IPS-15b (cell line): ENCODE data around the gene MEGF6.

ENCODE experiments used
- H3K27me3 ChIP-seq: one replicate; pipeline ENCODE4 v1.6.1; 2013; ENCODE audit warnings: low read length; ENCODE audit not compliant: control insufficient read depth, insufficient read depth
- H3K36me3 ChIP-seq: one replicate; pipeline ENCODE4 v1.6.1; 2013; ENCODE audit warnings: low read length; ENCODE audit not compliant: control insufficient read depth, insufficient read depth
- H3K4me1 ChIP-seq: one replicate; pipeline ENCODE4 v1.6.1; 2013; ENCODE audit warnings: mild to moderate bottlenecking, low read length; ENCODE audit not compliant: control insufficient read depth, insufficient read depth
- H3K4me3 ChIP-seq: one replicate; pipeline ENCODE4 v1.5.1; 2013; ENCODE audit warnings: low read depth, low read length
- H3K9ac ChIP-seq: one replicate; pipeline ENCODE4 v1.6.1; 2013; ENCODE audit warnings: low read depth, mild to moderate bottlenecking, low read length
- H3K9me3 ChIP-seq: one replicate; pipeline ENCODE4 v1.6.1; 2013; ENCODE audit warnings: mild to moderate bottlenecking, low read length; ENCODE audit not compliant: control insufficient read depth, insufficient read depth

MEGF6 gene, protein sequence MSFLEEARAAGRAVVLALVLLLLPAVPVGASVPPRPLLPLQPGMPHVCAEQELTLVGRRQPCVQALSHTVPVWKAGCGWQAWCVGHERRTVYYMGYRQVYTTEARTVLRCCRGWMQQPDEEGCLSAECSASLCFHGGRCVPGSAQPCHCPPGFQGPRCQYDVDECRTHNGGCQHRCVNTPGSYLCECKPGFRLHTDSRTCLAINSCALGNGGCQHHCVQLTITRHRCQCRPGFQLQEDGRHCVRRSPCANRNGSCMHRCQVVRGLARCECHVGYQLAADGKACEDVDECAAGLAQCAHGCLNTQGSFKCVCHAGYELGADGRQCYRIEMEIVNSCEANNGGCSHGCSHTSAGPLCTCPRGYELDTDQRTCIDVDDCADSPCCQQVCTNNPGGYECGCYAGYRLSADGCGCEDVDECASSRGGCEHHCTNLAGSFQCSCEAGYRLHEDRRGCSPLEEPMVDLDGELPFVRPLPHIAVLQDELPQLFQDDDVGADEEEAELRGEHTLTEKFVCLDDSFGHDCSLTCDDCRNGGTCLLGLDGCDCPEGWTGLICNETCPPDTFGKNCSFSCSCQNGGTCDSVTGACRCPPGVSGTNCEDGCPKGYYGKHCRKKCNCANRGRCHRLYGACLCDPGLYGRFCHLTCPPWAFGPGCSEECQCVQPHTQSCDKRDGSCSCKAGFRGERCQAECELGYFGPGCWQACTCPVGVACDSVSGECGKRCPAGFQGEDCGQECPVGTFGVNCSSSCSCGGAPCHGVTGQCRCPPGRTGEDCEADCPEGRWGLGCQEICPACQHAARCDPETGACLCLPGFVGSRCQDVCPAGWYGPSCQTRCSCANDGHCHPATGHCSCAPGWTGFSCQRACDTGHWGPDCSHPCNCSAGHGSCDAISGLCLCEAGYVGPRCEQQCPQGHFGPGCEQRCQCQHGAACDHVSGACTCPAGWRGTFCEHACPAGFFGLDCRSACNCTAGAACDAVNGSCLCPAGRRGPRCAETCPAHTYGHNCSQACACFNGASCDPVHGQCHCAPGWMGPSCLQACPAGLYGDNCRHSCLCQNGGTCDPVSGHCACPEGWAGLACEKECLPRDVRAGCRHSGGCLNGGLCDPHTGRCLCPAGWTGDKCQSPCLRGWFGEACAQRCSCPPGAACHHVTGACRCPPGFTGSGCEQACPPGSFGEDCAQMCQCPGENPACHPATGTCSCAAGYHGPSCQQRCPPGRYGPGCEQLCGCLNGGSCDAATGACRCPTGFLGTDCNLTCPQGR (N-terminal part only)

DNA sequence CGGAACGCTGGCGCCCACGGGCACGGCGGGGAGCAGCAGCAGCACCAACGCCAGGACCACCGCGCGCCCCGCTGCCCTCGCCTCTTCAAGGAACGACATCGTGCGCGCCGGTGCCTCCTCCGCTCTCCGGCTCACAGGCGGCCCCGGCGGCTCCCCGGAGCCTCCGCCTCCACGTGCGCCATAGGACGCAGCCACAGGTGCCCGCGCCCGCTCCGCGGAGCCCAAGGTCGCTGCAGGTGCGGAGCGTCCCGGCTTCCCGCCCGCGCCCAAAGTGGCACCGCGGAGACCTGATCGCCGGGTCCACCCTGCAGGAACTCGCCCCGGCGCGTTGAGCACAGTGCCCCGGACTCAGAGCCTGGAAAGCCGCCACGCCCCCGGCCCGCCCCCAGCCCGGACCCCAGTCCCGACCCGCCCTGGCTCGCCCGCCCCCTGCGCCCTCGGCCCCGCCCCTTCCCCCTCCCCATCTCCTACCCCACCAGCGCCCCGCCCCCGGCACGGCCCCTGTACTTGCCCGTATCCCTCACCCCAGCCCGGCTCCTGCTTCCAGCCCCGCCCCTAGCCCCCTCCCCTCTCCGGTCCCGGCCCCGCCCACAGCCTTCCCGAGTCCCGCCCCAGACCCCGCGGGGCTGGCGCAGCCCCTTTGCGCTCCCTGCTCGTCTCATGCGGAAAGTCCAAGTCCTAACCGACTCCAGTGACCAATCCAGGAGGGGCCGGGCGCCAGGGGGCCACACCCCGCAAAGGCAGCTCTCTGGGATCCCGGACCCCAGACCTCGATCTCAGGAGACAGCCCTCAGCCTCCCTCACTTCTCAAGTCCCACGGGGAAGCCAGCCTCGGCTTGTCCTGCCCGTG is at the start of gene MEGF6:
Gene MEGF6, minus strand, starts transcription at position 339 of the 850 bp plus-strand sequence. Its CDS starts 240 bp downstream, at position 99.
- H3K9me3 ChIP-seq: no peaks in the 10 kb centered on the region
- H3K9ac ChIP-seq: no peak within 1 kb of the TSS
- H3K27me3 ChIP-seq: peaks cover 8% of the 10 kb centered on the region
- no peaks in the 10 kb centered on the region for H3K4me1 ChIP-seq
- H3K4me3 ChIP-seq: peak within 1 kb of the TSS; percentile 61
- H3K36me3 ChIP-seq: no peaks in the 10 kb centered on the region

DNA sequence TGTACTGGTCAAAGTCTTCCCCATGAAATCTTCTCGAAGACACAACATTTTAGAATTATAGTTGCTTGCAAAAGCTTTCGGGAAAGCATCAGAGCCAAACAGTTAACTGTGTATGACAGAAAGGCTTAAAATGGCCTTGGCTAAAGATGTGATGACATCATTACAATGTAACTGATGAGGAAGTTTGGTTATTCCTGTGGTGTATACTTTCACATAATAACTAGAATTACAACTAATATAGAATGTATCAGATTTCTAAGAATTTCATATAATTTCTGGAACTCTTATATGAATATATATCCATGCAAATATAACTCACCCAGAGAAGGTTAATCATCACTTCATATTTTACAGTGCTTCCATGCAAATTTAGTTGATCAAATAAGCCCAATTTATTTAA is 49.4 kb upstream of the MEGF6 start:
- Histone ChIP-seq H3K4me3 (no peak overlapping the region), H3K9ac (no peak overlapping the region), H3K4me1 (no peaks in the 10 kb centered on the region), H3K27me3 (peaks cover 13% of the 10 kb centered on the region), H3K36me3 (no peaks in the 10 kb centered on the region), H3K9me3 (no peaks in the 10 kb centered on the region)

DNA sequence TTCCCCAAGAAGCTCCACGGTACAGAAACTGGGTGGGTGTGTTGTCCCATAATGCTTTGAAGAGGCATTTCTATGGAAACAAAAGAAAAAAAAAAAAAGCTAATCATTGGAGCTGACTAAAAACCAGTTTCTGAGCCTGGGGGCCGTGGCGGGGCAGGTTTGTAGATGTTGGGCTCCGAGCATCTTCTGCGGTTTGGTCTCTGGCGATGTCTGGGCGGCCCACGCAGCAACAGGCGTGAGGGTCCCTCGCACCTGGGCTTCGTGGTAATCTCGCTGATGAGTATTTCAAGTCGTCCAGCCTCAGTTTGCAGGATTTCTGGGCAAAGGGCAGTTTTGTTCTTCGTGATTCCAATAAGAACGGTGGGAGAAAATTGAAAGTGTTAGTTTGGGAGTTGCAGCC is 47.8 kb upstream of the MEGF6 start:
- Histone ChIP-seq H3K9ac (no peak overlapping the region), H3K9me3 (no peaks in the 10 kb centered on the region)

DNA sequence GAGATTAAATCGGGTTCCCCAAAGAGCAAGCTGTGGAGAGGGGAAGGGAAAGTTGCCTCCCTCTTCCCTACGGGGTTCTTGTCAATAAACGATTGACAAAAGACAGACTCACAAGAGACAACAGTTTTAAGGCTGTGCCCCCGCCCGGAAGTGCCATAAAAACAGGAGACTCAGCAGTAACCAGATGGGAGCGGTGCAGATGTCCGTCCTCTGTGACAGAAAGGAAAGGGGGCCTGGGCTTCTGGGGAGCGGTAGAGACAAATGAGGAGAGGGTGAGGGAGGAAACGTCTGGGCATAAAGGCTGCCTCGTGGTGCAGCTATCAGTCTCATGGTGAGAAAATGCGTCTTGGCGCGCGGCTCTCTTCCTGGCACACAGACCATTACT is 46.9 kb upstream of the MEGF6 start:
- H3K4me1 ChIP-seq: no peaks in the 10 kb centered on the region
- H3K9ac ChIP-seq: no peak overlapping the region
- no peaks in the 10 kb centered on the region for H3K9me3 ChIP-seq
- H3K36me3 ChIP-seq: no peaks in the 10 kb centered on the region
- H3K27me3 ChIP-seq: peaks cover 34% of the 10 kb centered on the region
- H3K4me3 ChIP-seq: no peak overlapping the region

More for the DNA sequence above, 47.8 kb upstream of the MEGF6 start:
- Histone ChIP-seq H3K36me3 (no peaks in the 10 kb centered on the region), H3K4me1 (no peaks in the 10 kb centered on the region), H3K4me3 (no peak overlapping the region), H3K27me3 (peaks cover 25% of the 10 kb centered on the region)

DNA sequence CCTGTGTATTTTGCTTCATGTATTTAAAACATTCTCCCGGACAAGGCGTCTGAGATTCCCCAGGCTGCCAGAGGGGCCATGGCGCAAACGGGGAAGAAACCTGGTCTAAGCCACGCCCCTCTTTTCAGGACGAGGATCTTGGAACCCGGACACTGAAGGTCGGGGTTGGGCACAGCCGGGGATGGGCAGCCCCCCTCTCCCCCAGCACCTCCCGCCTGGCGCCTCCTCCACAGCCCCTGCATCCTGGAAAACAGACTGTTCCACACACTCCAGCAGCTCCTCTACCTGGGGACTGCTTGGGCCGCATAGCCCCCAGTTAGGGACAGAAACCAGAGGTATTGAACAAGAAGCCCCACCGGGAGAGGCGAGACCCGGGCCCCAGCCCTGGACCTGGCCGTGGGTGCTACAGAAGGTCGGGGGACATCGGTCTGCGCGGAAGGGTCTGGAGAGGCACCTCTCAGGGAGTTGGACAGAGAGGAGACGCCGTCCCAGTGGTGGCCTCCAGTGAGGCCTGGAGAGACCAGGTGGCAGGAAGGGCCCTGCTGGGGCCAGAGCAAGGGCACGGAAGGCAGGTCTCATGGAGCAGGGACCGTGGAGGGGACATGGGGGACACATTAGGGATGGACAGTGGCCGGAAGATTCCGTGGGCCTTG is 46.4 kb upstream of the MEGF6 start:
- H3K27me3 ChIP-seq: peaks cover 37% of the 10 kb centered on the region
- no peak overlapping the region for H3K9ac ChIP-seq
- H3K36me3 ChIP-seq: no peaks in the 10 kb centered on the region
- no peaks in the 10 kb centered on the region for H3K9me3 ChIP-seq
- H3K4me1 ChIP-seq: no peaks in the 10 kb centered on the region
- H3K4me3 ChIP-seq: no peak overlapping the region

DNA sequence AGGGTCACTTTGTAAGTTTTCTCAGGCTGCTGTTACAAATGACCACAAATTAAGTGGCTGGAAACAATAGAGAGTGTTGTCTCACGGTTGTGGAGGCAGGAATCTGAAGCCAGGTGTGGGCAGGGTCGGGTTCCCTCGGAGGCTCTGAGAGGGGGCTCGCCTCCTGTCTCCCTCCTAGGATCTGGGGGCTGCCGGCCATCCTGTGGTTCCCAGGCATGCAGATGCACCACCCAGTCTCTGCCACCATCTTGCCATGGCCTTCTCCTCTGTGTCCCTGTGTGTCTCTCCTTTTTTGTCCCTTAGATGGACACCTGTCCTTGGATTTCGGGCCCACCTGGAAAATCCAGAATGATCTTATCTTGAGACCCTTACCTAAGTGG is 45.8 kb upstream of the MEGF6 start:
- Histone ChIP-seq H3K27me3 (peaks cover 37% of the 10 kb centered on the region), H3K9me3 (no peaks in the 10 kb centered on the region), H3K9ac (no peak overlapping the region)

DNA sequence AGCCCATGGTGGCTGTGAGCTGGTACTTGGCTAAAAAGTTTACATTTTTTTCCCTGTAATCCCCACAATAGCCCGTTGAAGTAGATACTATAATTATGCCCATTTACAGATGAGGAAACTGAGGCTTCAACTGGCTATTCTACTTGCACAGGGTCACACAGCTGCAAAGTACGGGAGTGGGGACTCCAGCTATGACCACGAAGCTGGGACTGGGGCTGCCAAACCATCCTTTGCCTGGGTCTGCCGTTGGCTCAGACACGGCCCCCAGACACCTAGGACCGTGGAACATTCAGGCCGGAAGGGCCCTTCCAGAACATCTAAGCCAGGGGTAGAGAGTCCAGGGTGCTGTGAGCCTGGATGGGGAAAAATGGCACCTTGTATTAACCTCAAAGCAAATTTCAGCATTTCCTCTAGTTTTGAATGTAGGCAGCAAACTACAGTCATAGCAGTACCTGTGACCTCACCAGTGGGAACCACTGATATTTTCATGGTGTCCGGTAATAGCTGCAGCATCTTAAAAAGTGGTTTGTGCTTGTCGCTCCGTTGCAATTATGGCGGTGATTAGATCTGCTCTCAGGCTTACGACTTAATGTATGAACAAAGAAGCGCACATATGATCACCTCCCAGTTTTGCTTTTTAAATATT is 45.3 kb upstream of the MEGF6 start:
- Histone ChIP-seq H3K27me3 (peaks cover 42% of the 10 kb centered on the region), H3K4me1 (no peaks in the 10 kb centered on the region), H3K9me3 (no peaks in the 10 kb centered on the region), H3K9ac (no peak overlapping the region), H3K4me3 (no peak overlapping the region), H3K36me3 (no peaks in the 10 kb centered on the region)

More for the DNA sequence above, 45.8 kb upstream of the MEGF6 start:
- Histone ChIP-seq H3K4me3 (no peak overlapping the region), H3K4me1 (no peaks in the 10 kb centered on the region), H3K36me3 (no peaks in the 10 kb centered on the region)

DNA sequence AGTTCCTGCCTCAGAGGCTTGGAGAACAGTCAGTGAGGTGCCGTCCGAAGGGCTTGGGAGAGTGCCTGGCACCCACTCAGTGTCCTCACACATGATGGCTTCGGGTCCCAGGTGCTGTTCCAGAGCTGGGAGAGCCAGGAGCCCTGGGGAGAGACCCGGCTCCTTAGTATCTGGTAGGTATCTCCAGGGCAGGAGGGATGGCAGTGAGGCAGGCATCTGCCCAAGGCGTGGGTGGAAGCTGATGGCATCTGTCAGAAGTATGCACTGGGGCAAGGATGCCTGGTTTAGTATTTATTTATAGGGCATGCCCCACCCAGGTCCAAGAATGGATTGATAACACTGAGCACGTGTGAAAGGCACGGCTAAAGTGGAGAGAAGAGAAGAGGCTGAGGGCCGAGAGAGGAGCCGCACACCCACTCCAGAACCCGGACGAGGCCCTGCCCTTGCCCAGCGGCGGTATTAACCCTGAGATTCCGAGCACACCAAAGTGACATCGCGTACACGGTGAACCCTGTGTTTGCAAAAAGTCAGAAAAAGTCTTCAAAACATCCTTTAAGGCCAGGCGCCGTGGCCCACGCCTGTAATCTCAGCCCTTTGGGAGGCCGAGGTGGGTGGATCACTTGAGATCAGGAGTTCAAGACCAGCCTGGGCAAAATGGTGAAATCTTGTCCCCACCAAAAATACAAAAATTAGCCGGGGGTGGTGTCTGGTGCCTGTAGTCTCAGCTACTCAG is 43.4 kb upstream of the MEGF6 start:
- peaks cover 53% of the 10 kb centered on the region for H3K27me3 ChIP-seq
- no peaks in the 10 kb centered on the region for H3K36me3 ChIP-seq
- H3K4me1 ChIP-seq: no peaks in the 10 kb centered on the region
- H3K9ac ChIP-seq: no peak overlapping the region
- no peak overlapping the region for H3K4me3 ChIP-seq
- no peaks in the 10 kb centered on the region for H3K9me3 ChIP-seq

DNA sequence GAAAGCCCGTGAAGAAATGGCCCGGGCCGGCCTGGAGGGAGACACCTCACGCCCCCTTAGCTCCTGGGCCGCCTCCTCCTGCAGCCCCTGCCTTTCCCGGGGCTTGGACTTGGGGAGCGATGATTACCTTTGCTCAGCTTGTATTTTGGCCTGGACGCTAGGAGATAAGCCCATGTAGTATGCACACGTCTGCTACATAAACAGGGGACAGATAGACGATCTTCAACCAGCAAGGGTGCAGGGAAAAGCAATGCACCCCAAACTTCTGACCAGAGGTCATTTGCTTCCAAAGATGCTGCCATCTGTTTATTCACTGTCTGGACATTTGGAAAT is 41.9 kb upstream of the MEGF6 start:
- no peak overlapping the region for H3K9ac ChIP-seq
- H3K9me3 ChIP-seq: no peaks in the 10 kb centered on the region
- H3K4me1 ChIP-seq: peaks cover 4% of the 10 kb centered on the region
- no peak overlapping the region for H3K4me3 ChIP-seq
- H3K27me3 ChIP-seq: peaks cover 55% of the 10 kb centered on the region
- H3K36me3 ChIP-seq: no peaks in the 10 kb centered on the region
